ENCODE data around the gene IGF1R. TPM values are rescaled to one million over a fixed set of nuclear protein-coding genes. Genes with fewer than 3 reads are reported as not detected.
A peak's percentile ranks its signal among the peaks of the same experiment; 100 is the strongest.

Gene IGF1R
- polyA plus RNA-seq, 1 experiment: 36.2 TPM

DNA sequence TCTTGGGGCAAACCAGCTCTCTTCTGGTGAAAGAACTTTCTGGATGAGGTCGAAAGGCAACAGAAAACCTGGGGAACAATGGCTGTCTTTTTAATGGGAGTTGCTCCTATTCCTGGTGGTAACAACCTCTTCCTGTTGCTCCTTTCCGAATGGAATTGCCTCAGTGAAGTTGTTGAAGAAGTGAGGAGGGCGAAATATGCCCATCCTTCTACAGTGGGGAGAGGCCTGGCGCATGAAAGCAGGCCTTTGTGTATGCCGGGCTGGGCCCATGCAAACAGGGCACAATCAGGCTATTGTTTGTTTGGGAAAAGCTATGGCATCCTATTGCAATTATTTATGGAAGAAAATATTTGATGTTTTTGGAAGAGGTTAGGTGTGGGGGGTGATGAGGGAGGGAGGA lies 166.9 kb downstream of the IGF1R start:
- H3K4me3 ChIP-seq (ENCODE audit: low read depth, low read length): no peak overlapping the region
- H3K27me3 ChIP-seq (ENCODE audit: control insufficient read depth, insufficient read depth, low read length): no peaks in the 10 kb centered on the region
- no peak for DNase-seq (ENCODE audit: low read depth)
- CTCF ChIA-PET: interaction anchor here (0.6 to 1.0 kb wide), 3 partner anchors 24 to 372 kb away, joined by 3 read pairs; no protein-coding TSS in a partner anchor
- POLR2A ChIA-PET: no interaction called here
- TF ChIP-seq, protein P1, sequence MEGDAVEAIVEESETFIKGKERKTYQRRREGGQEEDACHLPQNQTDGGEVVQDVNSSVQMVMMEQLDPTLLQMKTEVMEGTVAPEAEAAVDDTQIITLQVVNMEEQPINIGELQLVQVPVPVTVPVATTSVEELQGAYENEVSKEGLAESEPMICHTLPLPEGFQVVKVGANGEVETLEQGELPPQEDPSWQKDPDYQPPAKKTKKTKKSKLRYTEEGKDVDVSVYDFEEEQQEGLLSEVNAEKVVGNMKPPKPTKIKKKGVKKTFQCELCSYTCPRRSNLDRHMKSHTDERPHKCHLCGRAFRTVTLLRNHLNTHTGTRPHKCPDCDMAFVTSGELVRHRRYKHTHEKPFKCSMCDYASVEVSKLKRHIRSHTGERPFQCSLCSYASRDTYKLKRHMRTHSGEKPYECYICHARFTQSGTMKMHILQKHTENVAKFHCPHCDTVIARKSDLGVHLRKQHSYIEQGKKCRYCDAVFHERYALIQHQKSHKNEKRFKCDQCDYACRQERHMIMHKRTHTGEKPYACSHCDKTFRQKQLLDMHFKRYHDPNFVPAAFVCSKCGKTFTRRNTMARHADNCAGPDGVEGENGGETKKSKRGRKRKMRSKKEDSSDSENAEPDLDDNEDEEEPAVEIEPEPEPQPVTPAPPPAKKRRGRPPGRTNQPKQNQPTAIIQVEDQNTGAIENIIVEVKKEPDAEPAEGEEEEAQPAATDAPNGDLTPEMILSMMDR (IDR thresholded peaks at IDR 0.05; ENCODE audit: insufficient read depth, low read depth, low read length): no peak
- no peaks in the 10 kb centered on the region for H3K36me3 ChIP-seq (ENCODE audit: control insufficient read depth, insufficient read depth, low read length)

DNA sequence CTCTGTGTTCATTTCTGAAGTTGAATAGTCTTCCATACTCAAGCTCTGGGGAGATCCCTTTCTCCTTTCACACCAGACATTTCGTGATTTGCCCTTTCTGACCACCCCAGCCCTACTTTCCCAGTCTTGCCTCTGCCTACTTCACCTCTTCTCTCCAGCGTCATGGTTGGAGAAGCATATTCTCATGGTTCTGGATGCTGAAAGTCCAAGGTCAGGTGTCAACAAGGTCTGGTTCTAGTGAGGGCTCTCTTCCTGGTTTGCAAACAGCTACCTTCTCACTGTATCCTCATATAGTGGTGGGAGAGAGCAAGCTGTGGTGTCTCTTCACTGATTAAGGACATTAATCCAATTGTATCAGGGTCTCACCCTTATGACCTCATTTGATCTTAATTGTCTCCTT lies 169.4 kb downstream of the IGF1R start:
- TF ChIP-seq, protein P1 (IDR thresholded peaks at IDR 0.05; ENCODE audit: insufficient read depth, low read depth, low read length): no peak
- CTCF ChIA-PET: no interaction called here

DNA sequence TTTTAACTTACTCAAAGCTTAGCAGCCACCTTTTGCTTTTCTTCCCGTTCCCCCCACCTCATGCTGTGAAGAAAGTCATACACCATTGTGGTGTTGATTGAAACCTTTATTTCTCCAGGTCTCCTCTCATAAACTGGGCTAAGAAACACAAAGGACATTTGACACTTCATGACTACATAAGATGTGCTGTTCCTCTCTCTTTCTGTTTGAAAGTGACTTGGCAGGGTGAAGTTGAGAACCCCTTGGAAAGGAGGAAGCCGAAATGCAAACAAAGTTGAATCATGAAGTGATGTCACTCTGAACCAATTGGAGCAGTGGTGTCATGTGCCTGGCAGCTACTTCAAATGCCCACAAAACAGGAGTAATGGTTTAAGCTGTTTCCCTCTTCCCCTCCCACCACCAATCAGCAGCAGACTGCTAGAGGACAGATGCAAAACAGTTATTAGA lies 174.7 kb downstream of the IGF1R start:
- no peaks in the 10 kb centered on the region for H3K36me3 ChIP-seq (ENCODE audit: control insufficient read depth, insufficient read depth, low read length)
- peak; percentile 54 for DNase-seq (ENCODE audit: low read depth)
- no peak overlapping the region for H3K4me3 ChIP-seq (ENCODE audit: low read depth, low read length)
- H3K27me3 ChIP-seq (ENCODE audit: control insufficient read depth, insufficient read depth, low read length): no peaks in the 10 kb centered on the region
- ChIA-PET POLR2A (no interaction called here), CTCF (interaction anchor here (1.6 kb wide), 1 partner anchor 16 kb away, joined by 3 read pairs; no protein-coding TSS in a partner anchor)
- TF ChIP-seq, protein P1 (IDR thresholded peaks at IDR 0.05; ENCODE audit: insufficient read depth, low read depth, low read length): no peak

More for the DNA sequence above, 169.4 kb downstream of the IGF1R start:
- DNase-seq (ENCODE audit: low read depth): no peak
- POLR2A ChIA-PET: interaction anchor here (0.6 kb wide), 1 partner anchor 240 kb away, joined by 3 read pairs; no protein-coding TSS in a partner anchor
- no peaks in the 10 kb centered on the region for H3K36me3 ChIP-seq (ENCODE audit: control insufficient read depth, insufficient read depth, low read length)
- H3K27me3 ChIP-seq (ENCODE audit: control insufficient read depth, insufficient read depth, low read length): no peaks in the 10 kb centered on the region
- H3K4me3 ChIP-seq (ENCODE audit: low read depth, low read length): no peak overlapping the region

DNA sequence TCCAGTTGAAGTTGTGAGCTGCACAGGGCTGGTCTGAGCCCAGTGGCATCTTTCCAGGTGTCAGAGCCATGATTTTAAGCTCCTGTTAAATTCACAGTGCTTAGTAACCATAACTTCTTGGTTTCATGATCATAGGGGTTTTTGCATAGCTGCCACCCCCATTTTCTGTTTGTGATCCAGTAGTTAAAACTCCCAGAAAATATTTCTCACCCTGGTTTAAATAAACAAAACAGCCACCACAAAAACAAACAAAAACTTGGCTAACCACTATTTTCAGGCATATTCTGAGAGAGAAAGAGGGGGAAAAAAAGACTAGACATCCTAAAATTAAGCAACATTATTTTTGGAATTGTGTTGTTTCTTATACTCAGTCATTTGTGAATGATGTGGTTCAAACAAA lies 175.3 kb downstream of the IGF1R start:
- DNase-seq (ENCODE audit: low read depth): no peak
- Histone ChIP-seq H3K4me3 (ENCODE audit: low read depth, low read length) (no peak overlapping the region), H3K36me3 (ENCODE audit: control insufficient read depth, insufficient read depth, low read length) (no peaks in the 10 kb centered on the region), H3K27me3 (ENCODE audit: control insufficient read depth, insufficient read depth, low read length) (no peaks in the 10 kb centered on the region)
- TF ChIP-seq, protein P1 (IDR thresholded peaks at IDR 0.05; ENCODE audit: insufficient read depth, low read depth, low read length): no peak
- POLR2A ChIA-PET: no interaction called here
- CTCF ChIA-PET: no interaction called here

DNA sequence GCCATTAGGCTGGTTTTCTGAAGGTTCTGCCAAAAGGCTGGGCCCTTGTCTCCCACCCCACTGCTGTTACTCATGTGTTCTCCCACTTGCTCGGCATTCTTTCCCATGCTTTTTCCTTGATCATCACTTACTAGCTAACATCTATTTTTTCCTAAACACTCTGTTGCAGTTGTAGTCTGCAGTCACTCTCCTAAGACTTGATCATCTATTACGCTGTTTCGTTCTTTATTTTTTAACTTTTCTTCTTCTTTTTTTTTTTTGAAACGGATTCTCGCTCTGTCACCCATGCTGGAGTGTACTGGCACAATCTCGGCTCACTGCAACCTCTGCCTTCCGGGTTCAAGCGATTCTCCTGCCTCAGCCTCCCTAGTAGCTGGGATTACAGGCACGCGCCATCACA lies 176.3 kb downstream of the IGF1R start:
- no peak overlapping the region for H3K4me3 ChIP-seq (ENCODE audit: low read depth, low read length)
- no peaks in the 10 kb centered on the region for H3K27me3 ChIP-seq (ENCODE audit: control insufficient read depth, insufficient read depth, low read length)
- TF ChIP-seq, protein P1 (IDR thresholded peaks at IDR 0.05; ENCODE audit: insufficient read depth, low read depth, low read length): no peak
- ChIA-PET CTCF (interaction anchor here (0.9 kb wide), 1 partner anchor 21 kb away, joined by 3 read pairs; no protein-coding TSS in a partner anchor), POLR2A (no interaction called here)
- no peaks in the 10 kb centered on the region for H3K36me3 ChIP-seq (ENCODE audit: control insufficient read depth, insufficient read depth, low read length)
- DNase-seq (ENCODE audit: low read depth): no peak
